HG03457 (cell line): ENCODE measurements around the gene NANOGP8.
"Not testable (repeated sequence)": the region's sequence is repeated elsewhere in the genome, so short reads cannot be mapped to it uniquely, and the experiment has no call there.

ENCODE experiments used
- ATAC-seq: cut with Tn5 transposase; IDR thresholded peaks from one replicate; pipeline ENCODE4 v1.9.1; 2021; ENCODE audit warnings: moderate number of reproducible peaks; ENCODE audit not compliant: unreplicated experiment

NANOGP8 gene

GRCh38 chr15:35085176-35085919 is at the start of gene NANOGP8:
NANOGP8 (minus strand) TSS chr15:35085295; CDS start chr15:35085110, 185 bp downstream.
- ATAC-seq: not testable (repeated sequence)

- ATAC-seq: no peak
Measured at GRCh38 chr15:35134299-35134698, 49.2 kb upstream of the NANOGP8 start.

GRCh38 chr15:35130245-35130644 is 45.1 kb upstream of the NANOGP8 start:
- ATAC-seq: no peak

- no peak for ATAC-seq
Measured at GRCh38 chr15:35129361-35129760, 44.3 kb upstream of the NANOGP8 start.

GRCh38 chr15:35127717-35128116 is 42.6 kb upstream of the NANOGP8 start:
- ATAC-seq: no peak

GRCh38 chr15:35126236-35126635 is 41.1 kb upstream of the NANOGP8 start:
- ATAC-seq: no peak

- no peak for ATAC-seq
Measured at GRCh38 chr15:35123743-35124142, 38.6 kb upstream of the NANOGP8 start.

DNA sequence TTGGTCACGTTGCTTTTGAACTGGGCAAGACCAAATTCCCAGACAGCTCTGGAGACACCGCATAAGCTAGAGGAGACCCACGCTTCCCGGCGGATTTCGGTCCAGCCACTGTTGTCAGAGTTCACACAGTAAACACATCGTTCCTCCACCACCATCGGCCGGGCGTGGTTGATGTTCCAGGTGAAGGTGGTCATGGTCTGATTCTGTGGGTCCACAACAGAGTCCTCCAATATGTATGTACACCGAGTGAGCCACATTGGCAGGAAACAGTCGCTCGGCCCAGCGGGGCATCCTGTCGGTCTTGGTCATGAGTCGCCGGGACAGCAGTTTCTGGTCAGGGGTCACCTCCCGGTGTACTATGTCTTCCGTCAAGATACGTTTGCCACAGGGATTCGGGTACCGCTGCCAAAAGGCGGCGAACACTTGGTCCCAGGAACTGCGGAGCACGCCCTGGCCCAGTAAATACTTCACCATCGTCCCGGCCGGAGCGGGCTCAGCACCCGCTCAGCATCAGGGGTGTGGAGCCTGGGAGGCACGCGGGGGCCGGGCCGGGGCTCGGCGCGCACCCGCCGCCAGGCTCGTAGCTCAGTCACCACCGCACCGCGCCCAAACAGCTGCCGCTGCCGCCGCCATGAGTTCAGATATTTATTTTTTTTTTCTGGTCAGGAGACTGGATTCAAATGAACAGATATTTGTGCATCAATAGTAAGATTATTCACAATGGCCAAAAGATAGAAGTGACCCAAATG is 36.7 kb upstream of the NANOGP8 start:
- no peak for ATAC-seq

GRCh38 chr15:35120173-35120572 is 35.1 kb upstream of the NANOGP8 start:
- no peak for ATAC-seq

GRCh38 chr15:35118960-35119359 is 33.9 kb upstream of the NANOGP8 start:
- ATAC-seq: no peak

DNA sequence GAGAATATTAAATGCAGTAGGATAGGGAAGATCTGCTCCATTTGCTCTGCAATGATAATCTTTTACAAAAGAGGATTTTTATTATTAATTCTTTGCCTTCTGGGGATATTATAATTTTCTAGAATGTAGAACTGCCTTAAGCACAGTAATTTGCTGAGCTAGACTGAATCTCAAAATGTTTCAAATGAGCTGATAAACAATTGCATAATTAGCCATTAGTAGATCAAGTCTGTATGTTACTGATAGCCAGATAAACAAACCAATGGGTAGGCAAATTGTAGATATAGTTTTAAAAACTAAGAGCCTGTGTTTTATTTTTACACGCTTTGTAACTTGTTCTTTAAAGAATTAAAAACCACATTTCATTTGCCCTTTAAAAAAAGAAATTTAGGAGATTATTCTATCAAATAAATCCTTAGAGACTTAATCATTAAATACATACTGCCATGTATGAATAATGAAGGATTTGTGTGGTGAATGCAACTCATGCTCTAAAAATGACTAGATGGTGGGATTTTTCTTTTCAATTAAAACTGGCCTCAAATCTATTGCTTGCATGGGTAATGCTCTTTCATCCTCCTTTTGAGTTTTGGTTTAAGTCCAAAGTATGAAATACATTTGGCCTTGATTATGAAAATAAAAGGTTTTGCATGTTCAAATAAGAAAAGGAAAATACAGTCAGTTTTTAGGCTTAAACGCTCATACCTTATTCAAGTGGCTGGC is 32.6 kb upstream of the NANOGP8 start:
- no peak for ATAC-seq

- ATAC-seq: no peak
Measured at GRCh38 chr15:35115155-35115725, 30.1 kb upstream of the NANOGP8 start.

GRCh38 chr15:35112346-35112745 is 27.3 kb upstream of the NANOGP8 start:
- no peak for ATAC-seq

DNA sequence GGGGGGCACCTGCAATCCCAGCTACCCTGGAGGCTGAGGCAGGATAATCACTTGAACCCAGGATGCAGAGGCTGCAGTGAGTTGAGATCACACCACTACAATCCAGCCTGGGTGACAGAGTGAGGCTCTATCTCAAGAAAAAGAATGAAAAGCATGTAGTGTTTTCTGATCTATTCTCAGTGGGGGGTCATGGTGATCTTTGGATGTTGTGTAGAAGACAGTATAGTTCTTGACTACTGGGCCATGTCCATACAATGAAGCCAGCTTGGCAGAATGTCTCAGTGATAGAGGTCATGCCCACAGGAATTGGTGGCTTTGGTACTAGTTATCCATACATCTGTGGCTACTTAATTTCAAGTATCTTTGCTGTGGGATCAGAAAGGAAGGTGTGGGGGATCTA is 26.8 kb upstream of the NANOGP8 start:
- ATAC-seq: no peak

DNA sequence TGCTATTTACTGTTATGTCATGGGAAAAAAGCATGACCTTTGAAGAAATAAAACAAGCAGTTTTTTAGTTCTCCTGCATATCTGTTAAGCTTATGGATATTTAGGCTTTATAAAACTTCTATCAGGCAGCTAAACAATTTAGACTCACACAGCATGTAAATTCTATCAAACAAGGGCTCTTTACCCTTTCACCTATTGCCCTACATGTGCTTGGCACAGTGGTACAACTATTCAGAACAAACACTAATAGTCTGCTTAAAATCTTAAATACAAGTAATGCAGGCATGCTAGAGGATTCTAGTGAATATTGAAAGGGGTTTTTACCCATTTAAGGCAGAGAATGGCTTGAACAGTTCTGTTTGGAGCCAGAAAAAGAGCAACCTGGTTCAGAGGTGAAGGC is 23.4 kb upstream of the NANOGP8 start:
- no peak for ATAC-seq

DNA sequence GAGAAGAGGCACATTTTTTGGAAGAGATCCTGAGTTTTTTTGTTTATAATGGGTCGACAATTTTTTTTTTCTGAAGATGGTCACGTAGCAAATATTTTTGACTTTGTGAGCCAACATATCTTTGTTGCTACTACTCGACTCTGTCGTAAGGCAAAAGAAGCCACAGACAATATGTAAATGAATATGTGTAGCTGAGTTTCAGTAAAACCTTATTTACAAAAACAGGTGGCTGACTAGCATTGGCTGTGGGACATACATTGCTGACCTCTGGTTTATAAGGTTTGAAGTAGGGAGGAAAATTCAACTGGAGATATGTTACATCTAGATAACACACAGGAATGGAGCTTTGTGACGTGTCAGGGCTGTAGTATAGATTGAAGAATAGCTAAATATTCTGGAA is 22.5 kb upstream of the NANOGP8 start:
- ATAC-seq: no peak

DNA sequence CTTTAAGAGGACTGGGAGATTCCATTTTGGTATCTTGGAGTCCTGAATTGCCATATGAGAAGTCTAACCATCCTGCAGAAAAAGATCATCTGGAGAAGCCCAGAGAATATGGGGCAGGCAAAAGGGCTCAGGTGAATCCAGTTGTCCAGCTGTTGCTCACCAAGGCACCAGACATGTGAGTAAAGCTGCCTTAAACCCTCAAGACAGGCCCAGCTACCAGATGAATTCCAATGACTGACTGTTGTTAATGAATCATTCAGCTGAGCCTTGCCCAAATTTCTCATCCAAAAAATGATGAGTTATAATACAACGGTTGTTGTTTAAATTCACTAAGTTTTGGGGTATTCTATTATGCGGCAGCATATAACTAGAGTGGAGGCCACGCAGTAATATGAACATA is 22.0 kb upstream of the NANOGP8 start:
- ATAC-seq: no peak

- no peak for ATAC-seq
Measured at GRCh38 chr15:35104526-35105147, 19.5 kb upstream of the NANOGP8 start.

- ATAC-seq: no peak
Measured at GRCh38 chr15:35102186-35102585, 17.1 kb upstream of the NANOGP8 start.

- ATAC-seq: no peak
Measured at GRCh38 chr15:35101335-35101734, 16.2 kb upstream of the NANOGP8 start.

DNA sequence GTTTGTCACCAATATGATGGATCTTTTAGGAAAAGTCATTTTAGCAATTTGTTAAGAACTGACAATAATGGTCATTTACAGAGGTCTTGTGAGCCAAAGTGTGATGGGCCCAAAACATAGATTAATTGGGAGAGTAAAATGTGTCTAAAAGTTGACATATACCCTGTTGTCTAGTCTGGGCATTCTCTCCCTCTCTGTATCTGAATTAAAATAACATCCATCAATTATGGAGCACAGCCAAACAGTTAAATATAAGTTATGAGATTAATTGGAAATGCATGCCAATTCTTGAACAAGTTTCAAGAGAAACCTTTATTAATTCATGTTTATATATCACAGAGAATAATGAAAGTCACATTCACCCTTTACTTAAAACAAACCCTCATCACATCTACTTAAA is 13.6 kb upstream of the NANOGP8 start:
- no peak for ATAC-seq
